GM23338 (cell line): ENCODE results near the gene SCPEP1. TPM values are rescaled to one million over a fixed set of nuclear protein-coding genes. Genes with fewer than 3 reads are reported as not detected.
A peak's percentile ranks its signal among the peaks of the same experiment; 100 is the strongest.

ENCODE experiments used
- ATAC-seq: fragments of 200-7000 bp; cut with Tn5 transposase; 3 replicates; pipeline ENCODE4 v1.9.1; 2020
- DNase-seq: peaks from one replicate; pipeline ENCODE4 v3.0.0-alpha.2; 2015; ENCODE audit warnings: low spot score
- H2AFZ ChIP-seq: fragments of 200-600 bp; sonication (generic); 2 replicates; pipeline ENCODE4 v1.8.0; 2016; ENCODE audit warnings: antibody characterized with exemption, mild to moderate bottlenecking, moderate library complexity
- H3F3A ChIP-seq: fragments of 200-600 bp; sonication (generic); replicated peaks from 2 replicates; pipeline ENCODE4 v1.8.0; 2017; ENCODE audit warnings: antibody characterized with exemption, mixed run types, low read depth
- H3K27ac ChIP-seq: fragments of 200-600 bp; sonication (generic); 2 replicates; pipeline ENCODE4 v1.6.1; 2016; ENCODE audit warnings: low read depth
- H3K27me3 ChIP-seq: fragments of 200-600 bp; sonication (generic); 2 replicates; pipeline ENCODE4 v1.8.0; 2016; ENCODE audit warnings: mild to moderate bottlenecking, mixed run types, moderate library complexity; ENCODE audit not compliant: insufficient read depth
- H3K36me3 ChIP-seq: fragments of 200-600 bp; sonication (generic); 2 replicates; pipeline ENCODE4 v1.8.0; 2016; ENCODE audit warnings: mild to moderate bottlenecking; ENCODE audit not compliant: insufficient read depth
- H3K4me1 ChIP-seq: fragments of 200-600 bp; sonication (generic); 2 replicates; pipeline ENCODE4 v1.8.0; 2016; ENCODE audit warnings: mild to moderate bottlenecking, moderate library complexity; ENCODE audit not compliant: insufficient read depth
- H3K4me2 ChIP-seq: fragments of 200-600 bp; sonication (generic); 2 replicates; pipeline ENCODE4 v1.7.1; 2017; ENCODE audit warnings: mixed run types
- H3K4me3 ChIP-seq: fragments of 200-600 bp; sonication (generic); 2 replicates; pipeline ENCODE4 v1.6.1; 2016; ENCODE audit warnings: mixed run types
- H3K79me2 ChIP-seq: fragments of 200-600 bp; sonication (generic); replicated peaks from 2 replicates; pipeline ENCODE4 v1.8.0; 2017; ENCODE audit warnings: mild to moderate bottlenecking; ENCODE audit not compliant: insufficient read depth
- H3K9me2 ChIP-seq: fragments of 200-600 bp; sonication (generic); 2 replicates; pipeline ENCODE4 v1.8.0; 2017; ENCODE audit not compliant: insufficient read depth
- H4K20me1 ChIP-seq: fragments of 200-600 bp; sonication (generic); replicated peaks from 2 replicates; pipeline ENCODE4 v1.8.0; 2017; ENCODE audit warnings: mild to moderate bottlenecking; ENCODE audit not compliant: insufficient read depth
- H3K27ac Mint-ChIP-seq: 2 replicates; pipeline ENCODE4 v1.8.0; 2020; ENCODE audit warnings: inconsistent platforms, mild to moderate bottlenecking, moderate library complexity, mixed read lengths
- H3K27me3 Mint-ChIP-seq: 3 replicates; pipeline ENCODE4 v1.8.0; 2022; ENCODE audit warnings: low read depth, mild to moderate bottlenecking, moderate library complexity, mixed read lengths, inconsistent platforms; ENCODE audit not compliant: insufficient read depth, poor library complexity
- H3K36me3 Mint-ChIP-seq: 3 replicates; pipeline ENCODE4 v1.8.0; 2021; ENCODE audit warnings: low read depth, mild to moderate bottlenecking, inconsistent platforms, moderate library complexity, mixed read lengths
- H3K4me1 Mint-ChIP-seq: 3 replicates; pipeline ENCODE4 v1.8.0; 2020; ENCODE audit warnings: mild to moderate bottlenecking, inconsistent platforms, mixed read lengths
- H3K4me3 Mint-ChIP-seq: 3 replicates; pipeline ENCODE4 v1.8.0; 2021; ENCODE audit warnings: moderate library complexity, mild to moderate bottlenecking, inconsistent platforms, mixed read lengths
- H3K9me3 Mint-ChIP-seq: 3 replicates; pipeline ENCODE4 v1.8.0; 2020; ENCODE audit warnings: moderate library complexity, mild to moderate bottlenecking, inconsistent platforms, mixed read lengths
- EZH2 ChIP-seq: fragments of 200-600 bp; sonication (generic); IDR thresholded peaks from one replicate; pipeline ENCODE4 v1.8.0; 2017; ENCODE audit warnings: antibody characterized with exemption, mild to moderate bottlenecking, low read depth; ENCODE audit not compliant: unreplicated experiment
- EZH2phosphoT487 ChIP-seq: fragments of 200-600 bp; sonication (generic); IDR thresholded peaks from one replicate; pipeline ENCODE4 v1.8.1; 2018; ENCODE audit warnings: antibody characterized with exemption; ENCODE audit not compliant: unreplicated experiment
- NANOG ChIP-seq: IDR thresholded peaks from 2 replicates; pipeline ENCODE4 v1.6.1; 2016; ENCODE audit warnings: antibody characterized with exemption, borderline replicate concordance
- POLR2AphosphoS5 ChIP-seq: IDR thresholded peaks from 2 replicates; pipeline ENCODE4 v1.6.1; 2016; ENCODE audit warnings: antibody characterized with exemption, low read depth
- REST ChIP-seq: IDR thresholded peaks from one replicate; pipeline ENCODE4 v1.6.1; 2018; ENCODE audit warnings: antibody characterized with exemption; ENCODE audit not compliant: unreplicated experiment
- STAT1 ChIP-seq: IDR thresholded peaks from one replicate; pipeline ENCODE4 v1.6.1; 2016; ENCODE audit warnings: antibody characterized with exemption; ENCODE audit not compliant: unreplicated experiment
- ZNF331 ChIP-seq: fragments of 250-450 bp; sonication (Bioruptor Pico); IDR thresholded peaks from 2 replicates; pipeline ENCODE4 v1.5.0; 2020; ENCODE audit warnings: low read depth, mild to moderate bottlenecking, moderate library complexity
- polyA plus RNA-seq: library from polyadenylated mRNA; unstranded; fragments of >200 nt; fragmentation: Nextera tagmentation; extraction: Ambion mirVana; gene quantifications from 2 replicates; pipeline ENCODE4 v1.2.1, GENCODE V29; 2016
- total RNA-seq: library from RNA; depleted of rRNA; stranded (reverse); fragments of >200 nt; shearing (Covaris generic); gene quantifications from 2 replicates; pipeline ENCODE4 v1.2.3, GENCODE V29; 2014
- TF ChIP-seq, protein P1 (sequence below), 2 experiments: fragments of 200-600 bp in 1 of 2; sonication (generic) in 1 of 2; conservative IDR thresholded peaks; 2 replicates each; pipeline versions ENCODE4 v1.5.1 to v1.6.1; 2016 to 2017; ENCODE audit warnings: antibody characterized with exemption in 2 of 2, low read depth in 2 of 2, mild to moderate bottlenecking in 2 of 2, moderate library complexity in 1 of 2
- TF ChIP-seq, protein P2 (sequence below): fragments of 250-450 bp; sonication (Bioruptor Pico); IDR thresholded peaks from 2 replicates; pipeline ENCODE4 v1.5.0; 2020; ENCODE audit warnings: mild to moderate bottlenecking, moderate library complexity

Gene SCPEP1
- total and polyA plus RNA-seq, 2 experiments from 2014 or later = 46.6 to 52.1 TPM

GRCh38 chr17:56978441-56979090 is 635 bp downstream of the SCPEP1 start:
- Histone ChIP-seq H3K79me2 (0 out of 2 replicates have a peak, but pooled peaks cover 4% of the 10 kb centered on the region), H2AFZ (peak overlapping the region; percentile 91; the same call in 1 of the 2 replicates), H3K27me3 (no peaks in the 10 kb centered on the region), H3K4me3 (peak overlapping the region; percentile 85), H3K4me2 (peak overlapping the region; percentile 94), H3K27ac (peak overlapping the region; percentile 3; the same call in 1 of the 2 replicates), H3K4me1 (peaks cover 26% of the 10 kb centered on the region), H3K9me2 (no peaks in the 10 kb centered on the region), H4K20me1 (no peaks in the 10 kb centered on the region), H3F3A (no peaks in the 10 kb centered on the region; the same call in 1 of the 2 replicates), H3K36me3 (no peaks in the 10 kb centered on the region; the same call in 1 of the 2 replicates)
- 0 out of 3 replicates have a peak, but pooled peaks cover 3% of the 10 kb centered on the region for H3K9me3 Mint-ChIP-seq
- no peaks in the 10 kb centered on the region for H3K36me3 Mint-ChIP-seq
- DNase-seq = no peak
- no peak for ATAC-seq
- peak overlapping the region; percentile 70 for H3K4me3 Mint-ChIP-seq
- H3K27ac Mint-ChIP-seq = peak overlapping the region; percentile 12
- TF ChIP-seq, protein P1, sequence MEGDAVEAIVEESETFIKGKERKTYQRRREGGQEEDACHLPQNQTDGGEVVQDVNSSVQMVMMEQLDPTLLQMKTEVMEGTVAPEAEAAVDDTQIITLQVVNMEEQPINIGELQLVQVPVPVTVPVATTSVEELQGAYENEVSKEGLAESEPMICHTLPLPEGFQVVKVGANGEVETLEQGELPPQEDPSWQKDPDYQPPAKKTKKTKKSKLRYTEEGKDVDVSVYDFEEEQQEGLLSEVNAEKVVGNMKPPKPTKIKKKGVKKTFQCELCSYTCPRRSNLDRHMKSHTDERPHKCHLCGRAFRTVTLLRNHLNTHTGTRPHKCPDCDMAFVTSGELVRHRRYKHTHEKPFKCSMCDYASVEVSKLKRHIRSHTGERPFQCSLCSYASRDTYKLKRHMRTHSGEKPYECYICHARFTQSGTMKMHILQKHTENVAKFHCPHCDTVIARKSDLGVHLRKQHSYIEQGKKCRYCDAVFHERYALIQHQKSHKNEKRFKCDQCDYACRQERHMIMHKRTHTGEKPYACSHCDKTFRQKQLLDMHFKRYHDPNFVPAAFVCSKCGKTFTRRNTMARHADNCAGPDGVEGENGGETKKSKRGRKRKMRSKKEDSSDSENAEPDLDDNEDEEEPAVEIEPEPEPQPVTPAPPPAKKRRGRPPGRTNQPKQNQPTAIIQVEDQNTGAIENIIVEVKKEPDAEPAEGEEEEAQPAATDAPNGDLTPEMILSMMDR (conservative IDR thresholded peaks at IDR 0.05; ENCODE audit: low read depth in 2 of 2) = no peak
- TF ChIP-seq EZH2phosphoT487 (no peak), ZNF331 (no peak), REST (no peak), STAT1 (no peak), POLR2AphosphoS5 (no peak), EZH2 (no peak), NANOG (no peak)
- TF ChIP-seq, protein P2, sequence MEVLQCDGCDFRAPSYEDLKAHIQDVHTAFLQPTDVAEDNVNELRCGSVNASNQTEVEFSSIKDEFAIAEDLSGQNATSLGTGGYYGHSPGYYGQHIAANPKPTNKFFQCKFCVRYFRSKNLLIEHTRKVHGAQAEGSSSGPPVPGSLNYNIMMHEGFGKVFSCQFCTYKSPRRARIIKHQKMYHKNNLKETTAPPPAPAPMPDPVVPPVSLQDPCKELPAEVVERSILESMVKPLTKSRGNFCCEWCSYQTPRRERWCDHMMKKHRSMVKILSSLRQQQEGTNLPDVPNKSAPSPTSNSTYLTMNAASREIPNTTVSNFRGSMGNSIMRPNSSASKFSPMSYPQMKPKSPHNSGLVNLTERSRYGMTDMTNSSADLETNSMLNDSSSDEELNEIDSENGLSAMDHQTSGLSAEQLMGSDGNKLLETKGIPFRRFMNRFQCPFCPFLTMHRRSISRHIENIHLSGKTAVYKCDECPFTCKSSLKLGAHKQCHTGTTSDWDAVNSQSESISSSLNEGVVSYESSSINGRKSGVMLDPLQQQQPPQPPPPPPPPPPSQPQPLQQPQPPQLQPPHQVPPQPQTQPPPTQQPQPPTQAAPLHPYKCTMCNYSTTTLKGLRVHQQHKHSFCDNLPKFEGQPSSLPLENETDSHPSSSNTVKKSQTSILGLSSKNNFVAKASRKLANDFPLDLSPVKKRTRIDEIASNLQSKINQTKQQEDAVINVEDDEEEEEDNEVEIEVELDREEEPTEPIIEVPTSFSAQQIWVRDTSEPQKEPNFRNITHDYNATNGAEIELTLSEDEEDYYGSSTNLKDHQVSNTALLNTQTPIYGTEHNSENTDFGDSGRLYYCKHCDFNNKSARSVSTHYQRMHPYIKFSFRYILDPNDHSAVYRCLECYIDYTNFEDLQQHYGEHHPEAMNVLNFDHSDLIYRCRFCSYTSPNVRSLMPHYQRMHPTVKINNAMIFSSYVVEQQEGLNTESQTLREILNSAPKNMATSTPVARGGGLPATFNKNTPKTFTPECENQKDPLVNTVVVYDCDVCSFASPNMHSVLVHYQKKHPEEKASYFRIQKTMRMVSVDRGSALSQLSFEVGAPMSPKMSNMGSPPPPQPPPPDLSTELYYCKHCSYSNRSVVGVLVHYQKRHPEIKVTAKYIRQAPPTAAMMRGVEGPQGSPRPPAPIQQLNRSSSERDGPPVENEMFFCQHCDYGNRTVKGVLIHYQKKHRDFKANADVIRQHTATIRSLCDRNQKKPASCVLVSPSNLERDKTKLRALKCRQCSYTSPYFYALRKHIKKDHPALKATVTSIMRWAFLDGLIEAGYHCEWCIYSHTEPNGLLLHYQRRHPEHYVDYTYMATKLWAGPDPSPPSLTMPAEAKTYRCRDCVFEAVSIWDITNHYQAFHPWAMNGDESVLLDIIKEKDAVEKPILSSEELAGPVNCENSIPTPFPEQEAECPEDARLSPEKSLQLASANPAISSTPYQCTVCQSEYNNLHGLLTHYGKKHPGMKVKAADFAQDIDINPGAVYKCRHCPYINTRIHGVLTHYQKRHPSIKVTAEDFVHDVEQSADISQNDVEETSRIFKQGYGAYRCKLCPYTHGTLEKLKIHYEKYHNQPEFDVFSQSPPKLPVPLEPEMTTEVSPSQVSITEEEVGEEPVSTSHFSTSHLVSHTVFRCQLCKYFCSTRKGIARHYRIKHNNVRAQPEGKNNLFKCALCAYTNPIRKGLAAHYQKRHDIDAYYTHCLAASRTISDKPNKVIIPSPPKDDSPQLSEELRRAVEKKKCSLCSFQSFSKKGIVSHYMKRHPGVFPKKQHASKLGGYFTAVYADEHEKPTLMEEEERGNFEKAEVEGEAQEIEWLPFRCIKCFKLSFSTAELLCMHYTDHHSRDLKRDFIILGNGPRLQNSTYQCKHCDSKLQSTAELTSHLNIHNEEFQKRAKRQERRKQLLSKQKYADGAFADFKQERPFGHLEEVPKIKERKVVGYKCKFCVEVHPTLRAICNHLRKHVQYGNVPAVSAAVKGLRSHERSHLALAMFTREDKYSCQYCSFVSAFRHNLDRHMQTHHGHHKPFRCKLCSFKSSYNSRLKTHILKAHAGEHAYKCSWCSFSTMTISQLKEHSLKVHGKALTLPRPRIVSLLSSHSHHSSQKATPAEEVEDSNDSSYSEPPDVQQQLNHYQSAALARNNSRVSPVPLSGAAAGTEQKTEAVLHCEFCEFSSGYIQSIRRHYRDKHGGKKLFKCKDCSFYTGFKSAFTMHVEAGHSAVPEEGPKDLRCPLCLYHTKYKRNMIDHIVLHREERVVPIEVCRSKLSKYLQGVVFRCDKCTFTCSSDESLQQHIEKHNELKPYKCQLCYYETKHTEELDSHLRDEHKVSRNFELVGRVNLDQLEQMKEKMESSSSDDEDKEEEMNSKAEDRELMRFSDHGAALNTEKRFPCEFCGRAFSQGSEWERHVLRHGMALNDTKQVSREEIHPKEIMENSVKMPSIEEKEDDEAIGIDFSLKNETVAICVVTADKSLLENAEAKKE = no peak
- peaks cover 49% of the 10 kb centered on the region for H3K4me1 Mint-ChIP-seq
- H3K27me3 Mint-ChIP-seq = peaks cover 9% of the 10 kb centered on the region
